T-cell (primary cell): ENCODE data around the gene LARGE1. TPM values are rescaled to one million over a fixed set of nuclear protein-coding genes. Genes with fewer than 3 reads are reported as not detected.

Experiments
- ATAC-seq, 4 experiments: fragments of 200-7000 bp in 3 of 4; fragments of 150-1000 bp in 1 of 4; cut with Tn5 transposase; replicated peaks in 1 of 4; 1 replicate in 3 of 4; 2 replicates in 1 of 4; pipeline ENCODE4 v1.10.0; 2021; ENCODE audit warnings: moderate library complexity in 3 of 4, mild to moderate bottlenecking in 2 of 4, moderate number of reproducible peaks in 1 of 4
- CTCF ChIA-PET, 2 donors: fragments of 300-600 bp; sonication (Branson Sonifier 250); formaldehyde crosslinking; loops; one replicate each; lab custom pipeline; 2022; ENCODE audit warnings: antibody characterized with exemption in 2 of 2; lab: Charles Lee
- POLR2A ChIA-PET, 2 donors: fragments of 300-600 bp; sonication (Branson Sonifier 250); formaldehyde crosslinking; loops; one replicate each; lab custom pipeline; 2022; ENCODE audit warnings: antibody characterized with exemption in 2 of 2; lab: Charles Lee
- DNase-seq, 35 experiments: peaks; one replicate each; pipeline versions ENCODE4 v3.0.0 to v3.0.0-alpha.2; 2013 to 2023
- H3K27ac ChIP-seq: one replicate; pipeline ENCODE4 v1.5.1; 2013; ENCODE audit warnings: low read length
- H3K27me3 ChIP-seq, 2 experiments: replicated peaks in 1 of 2; 1 replicate in 1 of 2; 2 replicates in 1 of 2; pipeline versions ENCODE4 v1.6.1 to v1.7.0; 2013; ENCODE audit warnings: low read length in 1 of 2, mixed read lengths in 1 of 2; ENCODE audit not compliant: control insufficient read depth in 2 of 2, insufficient read depth in 2 of 2; ENCODE audit errors: extremely low read depth in 1 of 2
- H3K36me3 ChIP-seq, 2 donors: 1 replicate in 1 of 2; 2 replicates in 1 of 2; pipeline versions ENCODE4 v1.6.1 to v1.7.0; 2013; ENCODE audit warnings: low read length in 1 of 2; ENCODE audit not compliant: control insufficient read depth in 2 of 2, insufficient read depth in 1 of 2; ENCODE audit errors: extremely low read depth in 1 of 2
- H3K4me1 ChIP-seq, 2 experiments: 1 replicate in 1 of 2; 2 replicates in 1 of 2; pipeline versions ENCODE4 v1.6.1 to v1.7.0; 2013; ENCODE audit warnings: low read length in 2 of 2, mixed read lengths in 1 of 2; ENCODE audit not compliant: insufficient read depth in 2 of 2, control insufficient read depth in 1 of 2; ENCODE audit errors: extremely low read depth in 1 of 2
- H3K4me3 ChIP-seq, 2 donors: 1 replicate in 1 of 2; 2 replicates in 1 of 2; pipeline versions ENCODE4 v1.5.1 to v1.7.0; 2013; ENCODE audit warnings: mild to moderate bottlenecking in 2 of 2, low read length in 1 of 2, moderate library complexity in 1 of 2; ENCODE audit not compliant: control insufficient read depth in 1 of 2; ENCODE audit errors: extremely low read depth in 1 of 2
- H3K9me3 ChIP-seq: 2 replicates; pipeline ENCODE4 v1.7.0; 2013
- H3K27ac Mint-ChIP-seq, 2 donors: one replicate each; pipeline ENCODE4 v1.8.0; 2020 to 2021; ENCODE audit warnings: mild to moderate bottlenecking in 2 of 2, mixed read lengths in 2 of 2
- H3K27me3 Mint-ChIP-seq, 2 donors: one replicate each; pipeline ENCODE4 v1.8.0; 2021 to 2022; ENCODE audit warnings: mixed read lengths in 2 of 2
- H3K36me3 Mint-ChIP-seq: one replicate; pipeline ENCODE4 v1.8.0; 2021; ENCODE audit warnings: mixed read lengths
- H3K4me1 Mint-ChIP-seq, 3 donors: one replicate each; pipeline ENCODE4 v1.8.0; 2020 to 2022; ENCODE audit warnings: mixed read lengths in 3 of 3, mild to moderate bottlenecking in 1 of 3
- H3K4me3 Mint-ChIP-seq, 3 donors: one replicate each; pipeline ENCODE4 v1.8.0; 2020 to 2022; ENCODE audit warnings: mild to moderate bottlenecking in 3 of 3, mixed read lengths in 3 of 3, moderate library complexity in 3 of 3
- H3K9me3 Mint-ChIP-seq, 3 donors: one replicate each; pipeline ENCODE4 v1.8.0; 2020 to 2022; ENCODE audit warnings: mixed read lengths in 3 of 3
- WGBS: methylation state at CpG from one replicate; pipeline ENCODE4 v1.1.5; 2013; ENCODE audit warnings: missing lambda C conversion rate; ENCODE audit not compliant: insufficient coverage; 5-methylcytosine and 5-hydroxymethylcytosine counted together
- total RNA-seq, 35 experiments: library from RNA in 6 of 35; stranded (reverse) in 6 of 35; fragments of 120-200 nt in 1 of 35; gene quantifications; one replicate each; pipeline versions ENCODE4 v1.2.1 to v1.2.4 and lab custom pipeline; 2013 to 2026

LARGE1 gene
- total RNA-seq, 5 donors from 2014 or later (not counting 1 experiment from before 2014, with no cell fraction given): 0.53 to 6.1 (median 3.0) TPM

- DNase-seq: no peak
- no peaks in the 10 kb centered on the region for H3K9me3 ChIP-seq
- Mint-ChIP-seq H3K9me3 (no peaks in the 10 kb centered on the region), H3K27ac (no peak overlapping the region), H3K27me3 (peaks cover 51 to 52% of the 10 kb centered on the region in 2 donors), H3K4me1 (peaks cover 13 to 23% (median 22%) of the 10 kb centered on the region in 3 donors), H3K36me3 (no peaks in the 10 kb centered on the region), H3K4me3 (peak overlapping the region; percentile 68 to 73 (median 72))
- ChIA-PET CTCF (interaction anchor here (0.5 to 0.6 kb wide), 3 partner anchors 95 to 1119 kb away, joined by 3 to 4 read pairs (median 3); no protein-coding TSS in a partner anchor), POLR2A (no interaction called here)
- peaks cover 4 to 38% of the 10 kb centered on the region in 2 experiments for H3K27me3 ChIP-seq
- 6% methylated on average over 2 of the region's 5 CpGs for WGBS
- H3K36me3 ChIP-seq: no peaks in the 10 kb centered on the region
- H3K4me1 ChIP-seq: peaks cover 0 to 26% of the 10 kb centered on the region in 2 experiments
- peak overlapping the region in 1 of 2 donors; percentile 39 for H3K4me3 ChIP-seq
- ATAC-seq: no peak
- no peak overlapping the region for H3K27ac ChIP-seq
These were observed 2.8 kb upstream of the LARGE1 start for GRCh38 chr22:33923033-33923432.

DNA sequence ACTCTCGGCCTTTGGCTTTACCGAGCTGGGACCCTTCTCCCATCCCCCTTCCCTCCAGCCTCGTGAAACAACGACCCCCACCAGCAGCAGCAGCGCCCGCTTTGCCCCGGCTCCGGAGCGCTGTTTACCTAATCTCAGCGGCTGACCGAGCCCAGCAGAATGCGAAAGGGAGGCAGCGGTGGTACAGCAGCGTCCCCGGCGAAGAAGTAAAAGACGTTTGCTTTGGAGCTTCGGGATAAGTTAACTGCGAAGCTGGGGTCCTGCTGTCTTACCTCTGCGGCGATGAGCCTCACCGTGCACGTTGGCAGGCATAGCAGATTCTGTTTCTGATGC lies 2.0 kb upstream of the LARGE1 start:
- no peak overlapping the region for H3K27ac Mint-ChIP-seq
- no peaks in the 10 kb centered on the region for H3K9me3 Mint-ChIP-seq
- Histone ChIP-seq H3K27ac (no peak overlapping the region), H3K9me3 (no peaks in the 10 kb centered on the region), H3K36me3 (no peaks in the 10 kb centered on the region), H3K4me1 (peaks cover 0 to 26% of the 10 kb centered on the region in 2 experiments), H3K4me3 (peak overlapping the region in 1 of 2 donors; percentile 39), H3K27me3 (peaks cover 2 to 38% of the 10 kb centered on the region in 2 experiments)
- peaks cover 53 to 58% of the 10 kb centered on the region in 2 donors for H3K27me3 Mint-ChIP-seq
- no peaks in the 10 kb centered on the region for H3K36me3 Mint-ChIP-seq
- peak overlapping the region; percentile 68 to 73 (median 72) for H3K4me3 Mint-ChIP-seq
- ChIA-PET POLR2A (no interaction called here), CTCF (interaction anchor here in 1 of 2 donors (0.6 kb wide), 1 partner anchor 402 kb away, joined by 4 read pairs; no protein-coding TSS in a partner anchor)
- peaks cover 13 to 24% (median 22%) of the 10 kb centered on the region in 3 donors for H3K4me1 Mint-ChIP-seq
- WGBS: 3% methylated on average over 21 of the region's 23 CpGs
- DNase-seq: peak in 4 of 35 experiments; percentile 1 to 14 (median 4)
- no peak for ATAC-seq

DNA sequence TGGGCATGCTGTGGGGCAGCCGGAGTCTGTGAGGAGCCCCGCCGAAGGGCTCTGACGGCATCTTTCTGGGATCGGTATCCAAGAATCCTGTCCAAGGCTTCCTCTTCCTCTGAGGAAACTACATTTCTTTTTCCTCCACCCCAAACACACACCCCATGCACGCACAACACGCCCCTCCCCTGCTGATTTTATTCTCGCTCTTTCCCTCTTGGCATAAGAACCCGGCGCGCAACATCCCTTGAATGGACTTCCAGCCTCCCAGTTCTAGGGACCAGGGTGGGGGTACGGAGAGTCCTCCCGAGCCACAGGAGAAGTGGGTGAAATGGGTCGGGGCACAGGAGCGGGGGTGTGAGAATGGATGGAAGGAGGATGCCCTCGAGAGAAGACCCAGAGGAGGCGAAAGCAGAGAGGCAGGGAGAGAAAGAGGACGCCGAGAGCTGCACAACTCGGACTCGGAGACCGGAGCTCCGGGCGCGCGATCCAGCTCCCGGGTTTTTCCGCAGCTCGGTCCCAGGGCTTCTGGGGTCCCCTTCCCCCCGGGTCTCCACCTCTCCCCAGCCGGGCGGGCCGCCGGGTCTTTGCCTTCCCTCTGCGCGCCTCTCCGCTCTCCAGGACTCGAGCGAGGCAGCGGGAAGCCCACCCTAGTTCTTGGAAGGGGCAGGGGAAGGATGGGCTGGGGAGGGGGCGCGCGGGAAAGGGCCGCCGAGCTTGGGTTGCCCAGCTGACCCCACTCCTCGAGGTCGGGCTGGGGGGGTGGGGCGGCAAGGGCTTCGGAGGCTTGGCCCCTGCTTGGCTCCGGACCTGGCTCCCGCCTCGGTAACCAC lies 1.5 kb upstream of the LARGE1 start:
- no peaks in the 10 kb centered on the region for H3K36me3 ChIP-seq
- CTCF ChIA-PET: interaction anchor here in 1 of 2 donors (0.6 kb wide), 1 partner anchor 1312 kb away, joined by 3 read pairs; no protein-coding TSS in a partner anchor
- peak overlapping the region; percentile 39 to 58 for H3K4me3 ChIP-seq
- peaks cover 13 to 24% (median 22%) of the 10 kb centered on the region in 3 donors for H3K4me1 Mint-ChIP-seq
- no peaks in the 10 kb centered on the region for H3K9me3 ChIP-seq
- peaks cover 0 to 26% of the 10 kb centered on the region in 2 experiments for H3K4me1 ChIP-seq
- no peaks in the 10 kb centered on the region for H3K36me3 Mint-ChIP-seq
- 8% methylated on average over 34 of the region's 52 CpGs for WGBS
- POLR2A ChIA-PET: no interaction called here
- ATAC-seq: no peak
- H3K9me3 Mint-ChIP-seq: no peaks in the 10 kb centered on the region
- peak overlapping the region; percentile 68 to 78 (median 74) for H3K4me3 Mint-ChIP-seq
- H3K27ac Mint-ChIP-seq: no peak overlapping the region
- DNase-seq: peak in 4 of 35 experiments; percentile 2 to 12 (median 8)
- H3K27me3 ChIP-seq: peaks cover 2 to 38% of the 10 kb centered on the region in 2 experiments
- H3K27me3 Mint-ChIP-seq: peaks cover 59 to 63% of the 10 kb centered on the region in 2 donors
- H3K27ac ChIP-seq: no peak overlapping the region

- peak; percentile 87 to 91 (median 88) for ATAC-seq
- Mint-ChIP-seq H3K9me3 (no peaks in the 10 kb centered on the region), H3K27me3 (peaks cover 65 to 68% of the 10 kb centered on the region in 2 donors), H3K27ac (no peak overlapping the region), H3K4me3 (peak overlapping the region; percentile 68 to 78 (median 74)), H3K4me1 (peaks cover 13 to 24% (median 22%) of the 10 kb centered on the region in 3 donors), H3K36me3 (no peaks in the 10 kb centered on the region)
- ChIA-PET CTCF (interaction anchor here in 1 of 2 donors (0.6 kb wide), 1 partner anchor 1312 kb away, joined by 3 read pairs; no protein-coding TSS in a partner anchor), POLR2A (no interaction called here)
- H3K27ac ChIP-seq: no peak overlapping the region
- H3K4me1 ChIP-seq: peaks cover 0 to 26% of the 10 kb centered on the region in 2 experiments
- H3K27me3 ChIP-seq: peaks cover 0 to 38% of the 10 kb centered on the region in 2 experiments
- H3K36me3 ChIP-seq: no peaks in the 10 kb centered on the region
- DNase-seq: peak; percentile 6 to 85 (median 67)
- H3K9me3 ChIP-seq: no peaks in the 10 kb centered on the region
- H3K4me3 ChIP-seq: peak overlapping the region; percentile 39 to 58
- 2% methylated on average over 60 of the region's 69 CpGs for WGBS
These were observed 750 bp upstream of the LARGE1 start for GRCh38 chr22:33920927-33921524.

GRCh38 chr22:33919391-33920196 lies 682 bp downstream of the LARGE1 start:
- ChIA-PET POLR2A (interaction anchor here in 1 of 2 donors (0.5 kb wide), 1 partner anchor 98 kb away, joined by 4 read pairs; no protein-coding TSS in a partner anchor), CTCF (no interaction called here)
- WGBS: 4% methylated on average over 51 of the region's 57 CpGs
- Mint-ChIP-seq H3K4me1 (peaks cover 13 to 24% (median 22%) of the 10 kb centered on the region in 3 donors), H3K27me3 (peaks cover 63 to 66% of the 10 kb centered on the region in 2 donors), H3K4me3 (peak overlapping the region; percentile 65 to 76 (median 72)), H3K27ac (no peak overlapping the region), H3K9me3 (no peaks in the 10 kb centered on the region), H3K36me3 (no peaks in the 10 kb centered on the region)
- no peak overlapping the region for H3K27ac ChIP-seq
- peaks cover 2 to 38% of the 10 kb centered on the region in 2 experiments for H3K27me3 ChIP-seq
- peak overlapping the region in 1 of 2 donors; percentile 17 for H3K4me3 ChIP-seq
- DNase-seq (peak in 5 of 35 experiments; percentile 2 to 13 (median 4)), ATAC-seq (no peak)
- no peaks in the 10 kb centered on the region for H3K36me3 ChIP-seq
- peaks cover 0 to 26% of the 10 kb centered on the region in 2 experiments for H3K4me1 ChIP-seq
- no peaks in the 10 kb centered on the region for H3K9me3 ChIP-seq
